Esophagus muscularis mucosa (tissue), 4 donors: ENCODE measurements around the gene KLF15.

ENCODE experiments used
- EP300 ChIP-seq: sonication (generic); formaldehyde crosslinking; IDR thresholded peaks from one replicate; pipeline ENCODE4 v1.6.1; 2017; ENCODE audit warnings: antibody characterized with exemption
- POLR2A ChIP-seq: fragments of 450-650 bp; IDR thresholded peaks from one replicate; pipeline ENCODE4 v1.6.1; 2017; ENCODE audit warnings: antibody characterized with exemption, moderate library complexity, mild to moderate bottlenecking, low read depth
- TF ChIP-seq, protein P1 (sequence below), 3 experiments: fragments of 200-600 bp in 2 of 3; fragments of 450-650 bp in 1 of 3; sonication (generic) in 2 of 3; IDR thresholded peaks; one replicate each; pipeline ENCODE4 v1.5.1; 2017 to 2019; ENCODE audit warnings: antibody characterized with exemption in 3 of 3, mild to moderate bottlenecking in 2 of 3, moderate library complexity in 1 of 3

DNA sequence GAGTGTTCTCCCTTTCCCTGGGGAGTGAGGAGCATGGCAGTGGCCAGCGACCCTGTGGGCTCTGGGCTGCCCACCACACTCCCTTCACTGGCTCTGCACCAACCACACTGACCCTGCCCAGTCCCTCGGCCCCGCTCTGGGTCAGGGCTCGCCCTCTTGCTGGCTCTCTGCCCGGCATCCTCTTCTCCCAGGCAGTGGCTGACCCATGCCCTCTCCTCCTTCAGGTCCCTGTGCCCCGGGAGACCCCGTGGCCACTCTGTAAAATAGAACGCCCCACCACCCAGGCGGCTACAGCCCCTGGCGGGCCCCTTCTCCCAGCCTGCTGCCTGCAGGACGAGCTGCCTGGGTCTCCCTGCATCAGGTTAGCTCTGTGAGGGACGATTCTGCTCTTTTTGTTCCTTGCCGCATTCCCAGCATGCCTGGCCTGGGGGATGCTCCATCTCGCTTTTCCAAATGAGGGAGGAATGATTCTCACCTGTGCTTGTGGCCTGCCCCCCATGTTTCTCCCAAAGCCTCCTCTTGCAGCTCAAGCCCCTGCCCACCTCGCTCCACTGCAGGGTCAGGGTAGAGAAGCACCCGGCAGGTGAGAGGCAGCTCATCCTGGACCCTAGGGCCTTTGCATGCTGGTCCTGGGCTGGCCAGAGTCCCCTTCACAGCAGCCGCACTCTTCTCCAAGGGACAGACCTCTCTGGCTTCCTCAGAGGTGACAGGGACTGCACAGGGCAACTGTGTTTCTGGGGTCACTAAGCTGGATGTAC lies 23.0 kb upstream of the KLF15 start:
- TF ChIP-seq, protein P1, sequence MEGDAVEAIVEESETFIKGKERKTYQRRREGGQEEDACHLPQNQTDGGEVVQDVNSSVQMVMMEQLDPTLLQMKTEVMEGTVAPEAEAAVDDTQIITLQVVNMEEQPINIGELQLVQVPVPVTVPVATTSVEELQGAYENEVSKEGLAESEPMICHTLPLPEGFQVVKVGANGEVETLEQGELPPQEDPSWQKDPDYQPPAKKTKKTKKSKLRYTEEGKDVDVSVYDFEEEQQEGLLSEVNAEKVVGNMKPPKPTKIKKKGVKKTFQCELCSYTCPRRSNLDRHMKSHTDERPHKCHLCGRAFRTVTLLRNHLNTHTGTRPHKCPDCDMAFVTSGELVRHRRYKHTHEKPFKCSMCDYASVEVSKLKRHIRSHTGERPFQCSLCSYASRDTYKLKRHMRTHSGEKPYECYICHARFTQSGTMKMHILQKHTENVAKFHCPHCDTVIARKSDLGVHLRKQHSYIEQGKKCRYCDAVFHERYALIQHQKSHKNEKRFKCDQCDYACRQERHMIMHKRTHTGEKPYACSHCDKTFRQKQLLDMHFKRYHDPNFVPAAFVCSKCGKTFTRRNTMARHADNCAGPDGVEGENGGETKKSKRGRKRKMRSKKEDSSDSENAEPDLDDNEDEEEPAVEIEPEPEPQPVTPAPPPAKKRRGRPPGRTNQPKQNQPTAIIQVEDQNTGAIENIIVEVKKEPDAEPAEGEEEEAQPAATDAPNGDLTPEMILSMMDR (IDR thresholded peaks at IDR 0.05) = no peak
- TF ChIP-seq POLR2A = no peak
- no peak for TF ChIP-seq EP300
